HG02678 (cell line): Measurements from ENCODE around the gene ZNF217.
A peak's percentile ranks its signal among the peaks of the same experiment; 100 is the strongest.
"Not testable (repeated sequence)": the region's sequence is repeated elsewhere in the genome, so short reads cannot be mapped to it uniquely, and the experiment has no call there.

Source experiments
- ATAC-seq: cut with Tn5 transposase; IDR thresholded peaks from one replicate; pipeline ENCODE4 v1.9.1; 2021; ENCODE audit warnings: mild to moderate bottlenecking, moderate library complexity; ENCODE audit not compliant: unreplicated experiment

ZNF217 gene

DNA sequence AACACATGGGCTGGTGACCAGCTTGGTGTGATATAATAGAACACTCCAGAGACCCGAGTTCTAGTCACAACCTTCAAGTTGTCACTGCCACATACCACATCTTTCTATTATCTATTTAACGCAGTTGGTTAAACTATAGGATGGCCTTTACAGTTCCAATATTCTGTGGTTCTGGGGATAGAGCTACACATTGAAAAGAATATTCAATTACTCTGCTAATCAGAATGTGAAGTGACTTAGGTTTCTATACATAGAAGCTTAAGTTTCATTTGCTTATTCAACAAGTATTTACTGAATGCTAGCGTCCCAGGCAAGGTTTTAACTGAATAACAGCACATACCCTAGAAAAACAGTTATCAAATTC lies 9.1 kb downstream of the ZNF217 start:
- ATAC-seq, result not testable (repeated sequence)

DNA sequence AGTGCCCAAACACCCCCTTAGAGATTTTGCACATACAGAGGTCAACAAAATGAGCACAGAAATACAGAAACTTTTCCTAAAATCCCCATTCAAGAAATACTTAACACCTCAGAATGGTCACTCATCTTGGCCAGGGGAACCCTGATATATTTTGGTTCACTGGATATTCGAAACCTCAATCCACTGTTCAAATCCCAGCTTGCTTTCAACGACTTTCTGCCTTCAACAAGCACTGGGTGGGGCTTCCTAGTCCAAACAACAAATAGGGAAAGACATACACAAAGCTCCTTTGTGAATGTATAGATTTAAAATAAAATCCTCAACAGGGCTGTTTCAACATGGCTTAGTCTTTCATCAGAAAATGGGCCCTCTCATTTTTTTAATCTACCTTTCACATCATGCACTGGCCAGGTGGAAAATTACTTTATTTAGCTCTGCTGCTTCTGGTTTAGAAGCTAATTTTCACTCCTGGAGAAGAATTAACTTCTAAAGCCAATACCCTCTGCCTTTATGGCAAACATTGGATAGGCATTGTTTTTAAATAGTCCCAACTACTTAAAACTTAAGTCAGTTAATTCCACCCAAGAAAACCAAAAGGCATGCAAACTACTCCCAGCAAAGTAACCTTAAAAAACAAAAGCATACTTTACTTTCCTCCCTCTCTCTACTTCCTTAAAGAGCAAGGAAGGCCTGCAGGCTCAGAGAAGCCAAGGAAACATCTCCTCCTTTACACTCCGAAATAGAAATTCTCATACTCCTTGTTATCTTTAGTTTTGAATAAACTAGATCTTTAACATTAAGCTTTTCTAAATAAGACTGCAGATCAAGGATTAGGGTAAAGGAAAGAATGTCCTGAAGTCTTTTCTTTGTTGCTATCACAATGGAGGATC lies 9.7 kb downstream of the ZNF217 start:
- ATAC-seq, result not testable (repeated sequence)

DNA sequence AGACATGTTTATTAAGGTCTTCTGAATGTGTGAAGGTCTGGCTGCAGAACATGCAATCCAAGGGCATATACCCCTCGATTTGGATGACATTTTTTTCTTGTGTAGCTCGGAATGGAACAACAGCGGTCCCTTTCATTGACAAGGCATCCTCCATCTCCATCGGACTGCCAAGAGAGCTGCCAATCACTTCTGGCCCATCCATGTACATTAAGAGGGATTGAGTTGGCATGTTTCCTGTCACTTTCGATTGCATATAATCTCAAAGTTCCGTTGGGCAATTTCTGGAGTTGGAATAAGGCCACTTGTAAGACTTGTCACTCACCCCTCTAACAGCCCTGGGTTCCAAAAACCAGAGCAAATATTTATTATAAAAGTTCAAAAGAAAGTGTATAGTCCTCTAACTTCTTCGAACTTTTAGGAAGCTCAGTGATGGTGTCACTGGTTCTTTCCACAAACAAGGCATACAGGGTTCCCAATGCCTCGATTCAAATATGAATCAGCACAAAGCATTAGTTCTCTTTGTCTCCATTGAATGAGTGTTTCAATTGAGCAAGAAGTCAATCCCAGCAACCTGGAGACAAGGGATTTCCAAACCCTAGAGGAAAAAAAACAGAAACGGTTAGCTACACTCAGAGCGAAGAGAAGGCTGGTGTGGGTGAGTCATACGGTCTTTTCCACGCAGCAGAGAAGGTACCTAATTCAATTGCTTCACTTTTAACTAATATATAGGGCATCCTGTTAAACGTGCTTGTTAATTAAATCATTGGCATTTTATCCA lies 10.9 kb downstream of the ZNF217 start:
- ATAC-seq, result no peak

DNA sequence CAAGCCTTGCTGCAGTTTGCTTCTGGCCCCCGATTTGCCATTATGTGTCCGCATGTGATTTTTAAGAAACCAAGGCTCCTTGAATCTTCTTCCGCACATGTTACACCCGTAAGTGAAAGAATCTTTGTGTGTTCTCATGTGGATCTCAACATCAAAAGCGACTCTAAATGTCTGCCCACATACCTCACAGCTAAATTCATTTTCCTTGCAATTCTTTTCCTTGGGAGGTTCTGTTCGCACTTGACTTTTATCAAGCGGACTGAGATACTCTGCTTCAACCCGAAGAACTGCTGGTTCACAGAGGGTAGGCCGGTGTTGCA lies 11.4 kb downstream of the ZNF217 start:
- no peak for ATAC-seq

DNA sequence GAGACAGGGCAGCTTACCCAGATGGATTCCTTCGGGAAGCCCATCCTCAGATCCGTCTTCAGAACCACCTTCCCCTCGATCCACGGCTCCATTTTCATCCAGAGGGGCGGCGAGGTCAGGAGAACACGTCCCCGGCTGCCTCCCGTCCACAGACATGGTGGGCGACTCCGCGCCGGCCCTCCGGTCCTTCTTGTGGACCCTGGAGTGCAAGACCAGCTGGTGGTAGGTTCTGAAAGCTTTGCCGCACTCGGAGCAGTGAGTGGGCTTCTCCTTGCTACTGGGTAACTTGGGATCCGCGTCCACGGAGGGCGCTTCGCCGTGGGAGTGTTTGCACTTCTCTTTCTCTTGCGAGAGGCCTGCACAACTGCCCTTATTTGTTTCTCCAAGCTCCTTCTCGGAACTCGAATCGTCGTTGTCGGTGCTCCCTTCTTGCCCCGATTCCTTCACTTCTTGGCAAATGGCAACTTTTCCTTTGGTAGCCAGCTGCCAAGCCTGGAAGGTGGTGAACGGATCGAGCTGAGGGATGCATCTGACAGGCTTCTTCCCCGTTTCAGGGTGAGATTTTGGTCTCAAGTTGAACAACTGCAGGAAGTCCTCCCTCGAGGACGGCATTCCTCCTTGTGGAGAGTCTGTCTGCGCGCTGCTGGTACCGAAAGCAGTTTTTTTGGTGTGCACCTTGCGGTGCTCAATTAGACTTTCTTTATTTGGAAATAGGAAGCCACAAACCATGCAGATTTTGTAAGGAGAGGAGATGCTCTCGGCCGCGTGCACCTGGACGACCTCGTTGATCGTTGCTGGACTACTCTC lies 12.0 kb downstream of the ZNF217 start:
- ATAC-seq, result no peak

DNA sequence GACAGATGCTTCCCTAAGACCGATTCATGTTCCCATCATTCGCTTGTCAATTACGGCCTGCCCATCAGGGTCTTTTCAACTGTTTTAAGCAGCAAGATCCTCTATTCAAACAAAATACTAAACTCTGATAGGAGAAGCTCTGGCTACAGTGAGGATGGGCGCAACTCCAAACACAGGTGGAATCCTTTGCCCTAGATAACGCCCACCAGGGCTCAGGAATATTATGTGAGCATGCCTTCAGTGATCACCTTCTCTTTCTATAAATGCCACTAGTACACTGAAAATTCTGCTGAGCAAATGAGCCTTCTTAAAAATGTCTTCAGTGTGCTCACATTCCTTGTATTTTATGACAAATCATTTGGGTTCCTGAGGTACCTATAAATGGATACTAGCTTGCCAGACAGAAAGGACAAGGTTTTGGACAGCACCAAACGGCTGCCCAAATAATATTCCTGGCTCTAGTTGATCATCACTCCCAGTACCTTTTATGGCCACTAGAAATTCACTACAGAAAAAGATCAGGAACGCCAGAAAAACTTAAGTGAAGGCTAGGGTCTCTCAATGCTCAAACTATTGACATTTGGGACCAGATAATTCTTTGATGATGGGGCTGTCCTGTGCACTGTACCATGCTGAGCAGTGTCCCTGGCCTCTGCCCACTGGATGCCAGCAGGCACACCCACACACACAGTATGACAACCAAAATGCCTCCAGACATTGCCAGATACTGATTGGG lies 13.1 kb downstream of the ZNF217 start:
- ATAC-seq, result no peak

DNA sequence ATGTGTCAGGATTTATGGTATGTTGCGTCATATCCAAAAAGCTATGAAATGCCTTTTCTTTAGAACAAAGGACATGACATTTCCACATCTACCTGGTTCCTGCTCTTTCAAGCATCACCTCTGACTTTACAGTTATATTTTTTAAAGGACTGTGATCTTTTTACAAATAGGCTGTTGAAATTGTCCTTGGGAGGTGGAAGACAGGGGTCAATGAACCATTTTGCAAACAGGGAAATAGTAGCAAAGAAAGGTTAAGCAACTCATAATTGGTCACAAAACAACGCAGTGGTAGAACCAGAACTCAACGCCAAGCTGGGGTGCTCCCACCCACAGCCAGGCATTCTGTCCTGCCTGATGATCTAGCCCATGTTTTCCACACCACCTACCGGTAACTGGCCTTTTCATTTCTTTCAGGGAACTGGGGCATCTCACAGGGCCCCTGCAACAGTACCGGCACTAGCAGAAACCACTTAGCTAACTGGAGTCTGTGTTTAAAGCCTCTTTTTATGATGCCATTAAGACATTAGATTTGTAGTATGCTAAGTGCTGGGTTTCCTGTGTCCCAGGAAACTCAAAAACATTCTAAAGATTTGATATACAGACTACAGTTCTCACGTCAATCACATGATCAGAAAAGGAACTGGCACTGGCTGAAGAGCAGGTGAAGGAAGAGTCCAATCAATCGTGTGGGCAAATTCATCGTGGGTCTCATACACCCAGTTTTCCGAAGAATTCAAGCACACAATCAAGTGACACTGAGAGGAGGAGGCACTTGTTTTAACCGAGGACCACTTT lies 13.9 kb downstream of the ZNF217 start:
- no peak for ATAC-seq

DNA sequence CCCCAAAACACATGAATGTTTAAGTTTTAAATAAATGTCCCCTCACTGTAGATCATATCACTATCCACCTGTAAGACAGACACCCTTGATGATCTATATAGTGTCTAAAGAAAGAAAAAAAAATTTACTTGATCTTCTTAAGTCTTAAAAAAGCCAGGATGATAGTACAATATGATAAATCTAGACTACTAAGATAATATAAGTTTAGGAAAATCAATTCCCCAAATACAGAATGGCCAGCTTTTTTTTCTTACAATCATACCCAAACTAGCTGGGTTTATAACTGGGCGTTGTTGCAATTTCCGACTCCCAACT lies 14.4 kb downstream of the ZNF217 start:
- no peak for ATAC-seq

DNA sequence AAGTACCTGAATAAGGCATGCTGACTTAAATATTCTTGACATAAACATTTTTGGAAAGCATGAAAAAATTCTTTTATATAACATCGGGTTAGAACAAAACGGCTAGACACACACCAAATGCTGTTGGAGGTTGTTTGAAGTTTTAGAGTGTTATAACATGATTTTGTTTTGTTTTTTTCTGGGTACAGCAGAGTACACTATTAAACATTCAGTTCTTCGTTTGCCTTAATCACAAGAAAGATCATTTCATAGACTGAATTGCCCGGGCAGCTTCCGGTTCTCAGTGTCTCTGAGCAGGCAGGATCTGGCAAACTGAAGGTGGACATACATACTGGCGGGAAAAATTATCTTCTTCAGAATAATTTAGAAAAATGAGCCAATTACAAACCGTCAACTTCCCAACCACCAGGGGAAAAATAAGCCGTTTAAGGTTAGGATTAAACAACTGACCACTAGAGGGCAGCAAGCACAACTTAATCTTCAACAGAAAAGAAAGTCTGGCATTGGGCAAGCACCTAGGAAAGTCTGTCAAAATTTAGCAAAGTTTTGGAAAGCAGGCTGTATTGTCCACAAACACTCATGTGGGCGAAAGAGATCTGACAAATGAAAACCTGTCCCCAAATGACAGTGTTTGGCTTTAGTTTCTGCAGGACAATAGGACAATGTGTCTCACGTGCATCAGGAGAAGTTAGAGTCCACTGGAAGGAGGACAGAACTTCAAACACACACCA lies 15.0 kb downstream of the ZNF217 start:
- ATAC-seq, result peak; percentile 31

DNA sequence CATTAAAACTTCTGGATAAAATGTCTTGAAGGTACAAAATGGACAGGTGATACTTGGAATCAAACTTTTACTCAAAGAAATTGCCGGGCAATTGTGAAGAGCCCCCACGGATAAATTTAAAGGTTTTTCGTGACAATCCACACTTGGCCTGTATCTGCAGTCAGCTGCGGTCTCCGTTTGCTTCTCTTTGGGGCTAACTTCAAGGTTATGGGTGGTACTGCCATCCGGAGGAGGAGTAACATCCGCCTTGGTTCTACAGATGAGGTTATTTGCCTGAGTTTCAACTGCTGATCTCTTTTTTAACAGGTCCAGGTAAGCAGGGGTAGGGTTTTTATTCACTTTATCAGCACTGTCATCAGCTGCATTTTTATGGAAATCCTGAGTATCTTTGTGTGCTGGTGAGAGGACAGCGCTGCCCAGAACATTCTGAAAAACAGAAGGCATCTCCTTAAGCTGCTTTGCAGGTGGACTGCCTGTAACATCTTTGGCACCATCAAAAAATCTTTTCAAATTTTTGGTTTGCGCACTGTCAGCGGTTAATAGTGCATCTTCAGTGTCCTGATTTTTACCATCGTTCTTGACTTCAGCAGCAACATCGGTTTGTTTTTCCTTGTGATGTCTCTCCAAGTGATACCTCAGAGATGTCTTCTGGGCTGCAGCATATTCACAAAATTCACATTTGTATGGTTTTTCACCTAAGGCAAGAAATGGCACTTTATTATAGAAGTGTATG lies 16.9 kb downstream of the ZNF217 start:
- no peak for ATAC-seq

DNA sequence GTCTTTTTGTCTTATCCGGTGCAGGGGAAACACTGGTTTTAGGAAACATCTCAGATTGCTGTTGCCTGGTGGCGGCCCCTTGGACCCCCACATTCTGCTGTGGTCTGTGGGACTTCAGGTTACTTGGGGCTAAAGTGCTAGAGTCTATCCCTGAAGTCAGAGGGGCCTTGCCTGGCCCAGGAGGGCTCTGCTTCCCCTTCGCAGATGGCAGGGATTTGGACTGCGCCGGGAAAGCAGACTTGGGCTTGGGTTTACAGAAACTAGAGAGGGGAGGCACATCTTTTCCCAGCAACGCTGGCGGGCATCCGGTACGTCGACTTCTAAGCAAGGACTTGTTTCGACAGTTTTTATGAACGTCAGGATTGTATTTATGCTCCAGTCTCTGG lies 17.5 kb downstream of the ZNF217 start:
- no peak for ATAC-seq

DNA sequence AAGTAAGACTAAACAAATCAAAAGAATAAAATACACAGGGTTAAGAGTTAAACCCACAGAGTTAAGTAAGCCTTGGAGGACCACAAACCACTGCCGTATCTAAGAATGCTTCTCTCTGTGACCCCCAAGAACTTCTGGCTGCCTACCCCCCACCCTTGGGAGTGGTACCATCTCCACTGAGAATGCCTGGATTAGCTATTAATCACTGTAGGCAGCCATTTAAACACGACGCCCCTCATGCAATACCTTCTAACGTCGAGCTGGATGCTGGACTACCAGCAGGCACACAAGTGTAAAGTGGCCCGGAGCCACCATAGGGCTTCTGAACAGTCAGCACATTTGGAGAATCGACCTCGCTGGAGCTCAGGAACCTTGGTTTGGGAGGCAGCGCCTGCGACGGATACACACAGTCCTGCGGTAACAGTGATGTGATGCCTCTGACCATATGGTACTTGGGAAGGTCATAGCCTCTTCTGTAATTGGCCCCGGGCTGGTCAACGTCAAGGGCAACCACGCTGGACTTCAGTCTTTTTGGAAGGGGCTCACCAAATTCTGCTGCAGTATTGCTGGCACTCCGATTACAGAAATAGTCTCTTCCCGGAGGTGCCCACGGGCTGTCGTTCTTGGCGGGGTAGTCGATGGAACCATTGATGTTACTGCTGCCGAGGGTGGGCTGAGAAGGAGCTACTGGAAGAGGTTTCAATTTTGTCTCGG lies 18.0 kb downstream of the ZNF217 start:
- ATAC-seq, result no peak

DNA sequence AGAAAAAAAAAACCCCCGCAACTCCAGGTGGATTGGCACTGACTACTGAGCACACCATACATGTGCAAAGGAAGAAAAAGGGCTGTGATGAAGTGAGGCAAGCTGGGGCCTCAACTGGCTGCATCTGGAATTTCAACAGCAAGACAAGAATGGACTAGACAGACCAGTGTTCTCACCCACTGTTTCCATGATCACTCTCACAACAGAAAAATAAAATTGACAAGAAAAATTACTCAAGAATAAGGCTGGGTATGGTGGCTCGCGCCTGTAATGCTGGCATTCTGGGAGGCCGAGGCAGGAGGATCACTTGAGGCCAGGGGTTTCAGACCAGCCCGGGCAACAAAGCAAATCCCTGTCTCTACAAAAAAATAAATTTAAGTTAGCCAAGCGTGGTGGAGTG lies 18.8 kb downstream of the ZNF217 start:
- no peak for ATAC-seq

DNA sequence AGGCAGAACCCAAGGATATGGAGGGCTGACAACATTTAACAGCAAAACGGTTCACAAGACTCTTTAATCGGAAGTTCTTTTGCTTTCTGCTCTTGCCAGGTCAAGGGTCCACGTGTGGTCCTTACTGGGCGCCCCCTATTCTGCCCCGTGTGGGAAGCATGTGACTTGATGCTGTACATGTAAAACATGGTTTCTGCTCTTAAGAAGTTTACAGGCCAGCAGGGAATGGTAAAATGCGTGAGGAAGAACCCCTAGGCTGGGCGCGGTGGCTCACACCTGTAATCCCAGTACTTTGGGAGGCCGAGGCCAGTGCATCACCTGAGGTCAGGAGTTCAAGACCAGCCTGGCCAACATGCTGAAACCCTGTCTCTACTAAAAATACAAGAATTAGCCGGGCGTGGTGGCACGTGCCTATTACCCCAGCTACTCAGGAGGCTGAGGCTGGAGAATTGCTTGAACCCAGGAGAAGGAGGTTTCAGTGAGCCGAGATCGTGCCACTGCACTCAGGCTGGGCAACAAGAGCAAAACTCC lies 19.3 kb downstream of the ZNF217 start:
- no peak for ATAC-seq

DNA sequence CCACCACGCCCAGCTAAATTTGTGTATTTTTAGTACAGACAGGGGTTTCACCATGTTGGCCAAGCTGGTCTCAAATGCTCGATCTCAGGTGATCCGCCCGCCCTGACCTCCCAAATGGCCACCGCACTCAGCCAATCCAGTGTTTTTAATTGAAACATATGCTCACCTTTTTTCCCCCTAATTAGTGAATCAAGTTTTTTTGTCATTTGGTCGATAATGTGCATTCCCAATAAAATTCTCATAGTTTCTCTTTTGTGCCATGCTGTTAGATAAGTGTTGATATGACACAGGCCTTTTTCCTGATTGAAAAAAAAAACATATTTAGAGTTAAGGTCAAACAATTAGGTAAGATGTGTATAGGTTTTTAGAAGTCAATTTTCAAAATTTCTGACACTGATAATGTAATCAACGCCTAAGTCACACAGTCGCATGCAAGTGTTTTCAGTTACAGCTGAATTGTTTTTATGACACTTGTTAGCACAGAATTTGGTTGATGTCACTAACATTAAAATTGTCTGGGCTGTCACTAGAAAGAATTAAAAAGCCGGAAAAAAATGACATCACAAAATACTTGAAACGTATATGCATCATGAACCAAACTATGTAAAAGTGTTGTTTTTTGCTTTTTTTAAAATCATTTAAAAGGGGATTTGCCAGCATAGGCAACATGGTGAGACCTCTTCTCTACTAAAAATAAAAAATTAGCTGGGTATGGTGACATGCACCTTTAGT lies 21.9 kb downstream of the ZNF217 start:
- no peak for ATAC-seq

DNA sequence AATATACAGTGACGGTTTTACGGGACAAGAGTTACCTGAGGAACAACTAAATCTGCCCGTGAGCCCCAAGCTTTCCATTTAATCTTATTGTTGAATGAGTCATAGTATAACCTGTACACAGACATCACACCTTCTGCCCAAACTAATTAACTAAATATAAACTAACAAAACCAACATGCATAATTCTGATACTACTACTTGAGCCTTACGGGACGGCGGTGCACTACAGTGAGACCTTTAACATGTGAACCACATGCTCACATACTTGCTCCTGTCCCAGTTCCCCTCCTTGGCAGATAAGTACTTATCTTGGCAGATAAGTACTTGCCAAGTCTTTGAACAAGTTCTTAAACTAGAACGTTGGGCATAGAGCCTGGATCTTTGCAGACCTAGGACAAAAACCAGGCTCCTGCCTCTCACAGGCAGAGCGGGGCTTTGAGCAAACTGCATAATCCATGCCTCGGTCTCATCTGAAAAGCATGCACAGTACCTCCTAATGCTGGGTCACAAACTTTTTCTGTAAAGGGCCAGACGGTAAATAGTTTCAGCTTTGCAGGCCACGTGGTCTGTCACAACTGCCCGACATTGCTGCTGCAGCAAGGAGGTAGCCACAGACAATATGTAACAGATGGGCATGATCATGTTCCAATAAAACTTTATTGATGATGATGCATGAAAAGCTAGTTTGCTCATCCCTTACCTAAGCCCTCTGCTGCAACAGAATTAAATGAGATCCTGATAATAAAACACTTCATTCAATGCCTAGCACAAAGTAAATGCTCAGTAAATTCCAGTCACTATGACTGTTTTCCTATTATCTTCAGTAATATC lies 23.0 kb downstream of the ZNF217 start:
- no peak for ATAC-seq
